Upper lobe of left lung (tissue), 4 donors: ENCODE results near the gene KAZN.

ENCODE experiments used
- CTCF ChIP-seq, 6 experiments: fragments of 450-650 bp in 4 of 6; fragments of 200-600 bp in 2 of 6; sonication (generic) in 2 of 6; IDR thresholded peaks; one replicate each; pipeline ENCODE4 v1.5.1; 2016 to 2019; ENCODE audit warnings: antibody characterized with exemption in 6 of 6
- EP300 ChIP-seq, 4 donors: sonication (generic); formaldehyde crosslinking; IDR thresholded peaks; one replicate each; pipeline ENCODE4 v1.5.1; 2017; ENCODE audit warnings: antibody characterized with exemption in 4 of 4, control low read depth in 2 of 4
- POLR2A ChIP-seq, 4 donors: fragments of 450-650 bp; IDR thresholded peaks; one replicate each; pipeline ENCODE4 v1.5.1; 2016 to 2017; ENCODE audit warnings: antibody characterized with exemption in 4 of 4, mild to moderate bottlenecking in 2 of 4
- POLR2AphosphoS5 ChIP-seq, 2 donors: sonication (generic); formaldehyde crosslinking; IDR thresholded peaks; one replicate each; pipeline ENCODE4 v1.5.1; 2017; ENCODE audit warnings: antibody characterized with exemption in 2 of 2

DNA sequence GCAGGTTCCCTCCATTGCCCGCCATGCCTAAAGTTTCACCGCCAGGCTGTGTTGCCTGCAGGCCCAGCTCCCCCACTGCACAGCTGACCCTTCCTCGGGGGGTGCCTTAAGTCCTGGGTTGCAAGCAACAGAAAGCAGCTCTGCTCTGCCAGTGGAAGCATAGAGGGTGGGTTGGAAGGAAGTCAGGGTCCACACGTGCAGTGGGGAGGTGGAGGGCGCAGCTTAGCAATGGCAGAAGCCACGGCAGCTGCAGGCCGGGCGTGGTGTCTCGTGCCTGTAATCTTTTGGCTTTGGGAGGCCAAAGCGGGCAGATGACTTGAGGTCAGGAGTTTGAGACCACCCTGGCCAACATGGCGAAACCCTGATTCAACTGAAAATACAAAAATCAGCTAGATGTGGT lies 448.8 kb downstream of the KAZN start:
- TF ChIP-seq POLR2AphosphoS5 (IDR thresholded peaks at IDR 0.05) (no peak), CTCF (IDR thresholded peaks at IDR 0.05) (no peak), POLR2A (IDR thresholded peaks at IDR 0.05) (no peak), EP300 (IDR thresholded peaks at IDR 0.05) (no peak)
